Stimulated activated naive CD8-positive, alpha-beta T cell treated with anti-CD3 and anti-CD28 coated beads, Interleukin-15, amount 100 ng/mL, for 72 hours (primary cell): ENCODE measurements around the gene IQSEC3.

Experiments
- ATAC-seq: fragments of 150-1000 bp; cut with Tn5 transposase; 2 replicates; pipeline ENCODE4 v1.10.0; 2021; ENCODE audit warnings: mild to moderate bottlenecking, moderate library complexity
- DNase-seq, 2 donors: peaks; one replicate each; pipeline ENCODE4 v3.0.0; 2021 to 2022
- H3K27ac Mint-ChIP-seq, 2 donors: one replicate each; pipeline ENCODE4 v1.8.0; 2022; ENCODE audit warnings: mild to moderate bottlenecking in 2 of 2, mixed read lengths in 2 of 2, moderate library complexity in 2 of 2
- H3K27me3 Mint-ChIP-seq: one replicate; pipeline ENCODE4 v1.8.0; 2022; ENCODE audit warnings: mixed read lengths
- H3K4me1 Mint-ChIP-seq: one replicate; pipeline ENCODE4 v1.8.0; 2022; ENCODE audit warnings: mild to moderate bottlenecking, mixed read lengths
- H3K4me3 Mint-ChIP-seq, 2 donors: one replicate each; pipeline ENCODE4 v1.8.0; 2022; ENCODE audit warnings: mild to moderate bottlenecking in 2 of 2, mixed read lengths in 2 of 2, moderate library complexity in 1 of 2
- H3K9me3 Mint-ChIP-seq, 2 donors: one replicate each; pipeline ENCODE4 v1.8.0; 2022; ENCODE audit warnings: mixed read lengths in 2 of 2

IQSEC3 gene

GRCh38 chr12:218221-218620 lies 151.7 kb downstream of the IQSEC3 start:
- Mint-ChIP-seq H3K27me3 (peaks cover 24% of the 10 kb centered on the region), H3K27ac (no peak overlapping the region), H3K4me3 (no peak overlapping the region), H3K9me3 (no peaks in the 10 kb centered on the region), H3K4me1 (peaks cover 19% of the 10 kb centered on the region)
- no peak for ATAC-seq
- DNase-seq = no peak

GRCh38 chr12:218728-219590 lies 152.4 kb downstream of the IQSEC3 start:
- ATAC-seq (no peak), DNase-seq (no peak)
- Mint-ChIP-seq H3K4me1 (peaks cover 11% of the 10 kb centered on the region), H3K9me3 (no peaks in the 10 kb centered on the region), H3K27me3 (peaks cover 16% of the 10 kb centered on the region), H3K4me3 (no peak overlapping the region), H3K27ac (peak overlapping the region in 1 of 2 donors; percentile 81)

GRCh38 chr12:219891-220352 lies 153.4 kb downstream of the IQSEC3 start:
- Mint-ChIP-seq H3K4me3 (peak overlapping the region in 1 of 2 donors; percentile 19), H3K27me3 (peaks cover 13% of the 10 kb centered on the region), H3K4me1 (peaks cover 9% of the 10 kb centered on the region), H3K27ac (no peak overlapping the region), H3K9me3 (no peaks in the 10 kb centered on the region)
- peak; percentile 73 to 79 for DNase-seq
- ATAC-seq = peak; percentile 97

- ATAC-seq (no peak), DNase-seq (no peak)
- Mint-ChIP-seq H3K9me3 (no peaks in the 10 kb centered on the region), H3K27ac (no peak overlapping the region), H3K4me3 (no peak overlapping the region), H3K4me1 (peaks cover 9% of the 10 kb centered on the region), H3K27me3 (peaks cover 13% of the 10 kb centered on the region)
Observed at GRCh38 chr12:220491-220890, 153.9 kb downstream of the IQSEC3 start.

- DNase-seq = no peak
- H3K27me3 Mint-ChIP-seq = peaks cover 13% of the 10 kb centered on the region
- no peak overlapping the region for H3K4me3 Mint-ChIP-seq
- no peak overlapping the region for H3K27ac Mint-ChIP-seq
- no peak for ATAC-seq
- no peaks in the 10 kb centered on the region for H3K9me3 Mint-ChIP-seq
- peaks cover 9% of the 10 kb centered on the region for H3K4me1 Mint-ChIP-seq
Observed at GRCh38 chr12:220946-221550, 154.5 kb downstream of the IQSEC3 start.

GRCh38 chr12:221736-222135 lies 155.2 kb downstream of the IQSEC3 start:
- H3K27ac Mint-ChIP-seq = no peak overlapping the region
- H3K9me3 Mint-ChIP-seq = no peaks in the 10 kb centered on the region
- H3K4me3 Mint-ChIP-seq = no peak overlapping the region
- no peak for ATAC-seq
- H3K27me3 Mint-ChIP-seq = peaks cover 13% of the 10 kb centered on the region
- peaks cover 9% of the 10 kb centered on the region for H3K4me1 Mint-ChIP-seq
- no peak for DNase-seq

- Mint-ChIP-seq H3K4me1 (peaks cover 9% of the 10 kb centered on the region), H3K4me3 (no peak overlapping the region), H3K27me3 (peaks cover 11% of the 10 kb centered on the region), H3K9me3 (no peaks in the 10 kb centered on the region), H3K27ac (no peak overlapping the region)
- DNase-seq = no peak
- no peak for ATAC-seq
Observed at GRCh38 chr12:223841-224240, 157.3 kb downstream of the IQSEC3 start.

GRCh38 chr12:224330-224729 lies 157.8 kb downstream of the IQSEC3 start:
- no peaks in the 10 kb centered on the region for H3K9me3 Mint-ChIP-seq
- peaks cover 12% of the 10 kb centered on the region for H3K27me3 Mint-ChIP-seq
- H3K27ac Mint-ChIP-seq = no peak overlapping the region
- H3K4me1 Mint-ChIP-seq = peaks cover 9% of the 10 kb centered on the region
- DNase-seq (no peak), ATAC-seq (no peak)
- H3K4me3 Mint-ChIP-seq = no peak overlapping the region

GRCh38 chr12:225012-225411 lies 158.4 kb downstream of the IQSEC3 start:
- H3K9me3 Mint-ChIP-seq = no peaks in the 10 kb centered on the region
- no peak overlapping the region for H3K27ac Mint-ChIP-seq
- H3K27me3 Mint-ChIP-seq = peaks cover 19% of the 10 kb centered on the region
- H3K4me1 Mint-ChIP-seq = peaks cover 3% of the 10 kb centered on the region
- no peak overlapping the region for H3K4me3 Mint-ChIP-seq
- ATAC-seq = no peak
- no peak for DNase-seq

GRCh38 chr12:226401-226800 lies 159.8 kb downstream of the IQSEC3 start:
- no peak overlapping the region for H3K4me3 Mint-ChIP-seq
- ATAC-seq (no peak), DNase-seq (no peak)
- H3K27ac Mint-ChIP-seq = no peak overlapping the region
- H3K9me3 Mint-ChIP-seq = no peaks in the 10 kb centered on the region
- H3K4me1 Mint-ChIP-seq = no peaks in the 10 kb centered on the region
- H3K27me3 Mint-ChIP-seq = peaks cover 13% of the 10 kb centered on the region

GRCh38 chr12:227286-227915 lies 160.8 kb downstream of the IQSEC3 start:
- H3K27ac Mint-ChIP-seq = peak overlapping the region in 1 of 2 donors; percentile 0
- H3K9me3 Mint-ChIP-seq = no peaks in the 10 kb centered on the region
- ATAC-seq (no peak), DNase-seq (no peak)
- no peak overlapping the region for H3K4me3 Mint-ChIP-seq
- no peaks in the 10 kb centered on the region for H3K4me1 Mint-ChIP-seq
- H3K27me3 Mint-ChIP-seq = peaks cover 13% of the 10 kb centered on the region
